Measurements from ENCODE around the gene LRIG2.

- TF ChIP-seq NKX3-1 (CRISPR knock-in tag; IDR thresholded peaks at IDR 0.05) (no peak), NCOA1 (CRISPR knock-in tag; IDR thresholded peaks at IDR 0.05) (no peak), ZNF652 (CRISPR knock-in tag; IDR thresholded peaks at IDR 0.05; ENCODE audit: borderline replicate concordance, low read depth) (no peak), RNF2 (conservative IDR thresholded peaks at IDR 0.05; ENCODE audit: low read depth) (no peak), ZNF550 (CRISPR knock-in tag; IDR thresholded peaks at IDR 0.05; ENCODE audit: borderline replicate concordance) (no peak), TOE1 (CRISPR knock-in tag; IDR thresholded peaks at IDR 0.05) (no peak), GABPA (IDR thresholded peaks at IDR 0.05; ENCODE audit: low read depth, low read length) (no peak), GABPA (CRISPR knock-in tag; IDR thresholded peaks at IDR 0.05; ENCODE audit: low read depth) (no peak), ZNF180 (CRISPR knock-in tag; IDR thresholded peaks at IDR 0.05; ENCODE audit: borderline replicate concordance, low read depth) (no peak)
These were observed 19.5 kb upstream of the LRIG2 start for GRCh38 chr1:113053344-113054126.

Measured in HepG2 (cell line).